T-helper 9 cell (primary cell): Measurements from ENCODE around the gene HSF4.
"Not testable (repeated sequence)": the region's sequence is repeated elsewhere in the genome, so short reads cannot be mapped to it uniquely, and the experiment has no call there.

ENCODE experiments used
- DNase-seq: peaks from one replicate; pipeline ENCODE4 v3.0.0-alpha.2; 2020
- total RNA-seq, 2 donors: gene quantifications; one replicate each; lab custom pipeline; 2026; lab: John Stamatoyannopoulos, UW

HSF4 gene, protein sequence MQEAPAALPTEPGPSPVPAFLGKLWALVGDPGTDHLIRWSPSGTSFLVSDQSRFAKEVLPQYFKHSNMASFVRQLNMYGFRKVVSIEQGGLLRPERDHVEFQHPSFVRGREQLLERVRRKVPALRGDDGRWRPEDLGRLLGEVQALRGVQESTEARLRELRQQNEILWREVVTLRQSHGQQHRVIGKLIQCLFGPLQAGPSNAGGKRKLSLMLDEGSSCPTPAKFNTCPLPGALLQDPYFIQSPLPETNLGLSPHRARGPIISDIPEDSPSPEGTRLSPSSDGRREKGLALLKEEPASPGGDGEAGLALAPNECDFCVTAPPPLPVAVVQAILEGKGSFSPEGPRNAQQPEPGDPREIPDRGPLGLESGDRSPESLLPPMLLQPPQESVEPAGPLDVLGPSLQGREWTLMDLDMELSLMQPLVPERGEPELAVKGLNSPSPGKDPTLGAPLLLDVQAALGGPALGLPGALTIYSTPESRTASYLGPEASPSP
- total RNA-seq: 8.9 to 13.8 reads per million in 2 donors

DNA sequence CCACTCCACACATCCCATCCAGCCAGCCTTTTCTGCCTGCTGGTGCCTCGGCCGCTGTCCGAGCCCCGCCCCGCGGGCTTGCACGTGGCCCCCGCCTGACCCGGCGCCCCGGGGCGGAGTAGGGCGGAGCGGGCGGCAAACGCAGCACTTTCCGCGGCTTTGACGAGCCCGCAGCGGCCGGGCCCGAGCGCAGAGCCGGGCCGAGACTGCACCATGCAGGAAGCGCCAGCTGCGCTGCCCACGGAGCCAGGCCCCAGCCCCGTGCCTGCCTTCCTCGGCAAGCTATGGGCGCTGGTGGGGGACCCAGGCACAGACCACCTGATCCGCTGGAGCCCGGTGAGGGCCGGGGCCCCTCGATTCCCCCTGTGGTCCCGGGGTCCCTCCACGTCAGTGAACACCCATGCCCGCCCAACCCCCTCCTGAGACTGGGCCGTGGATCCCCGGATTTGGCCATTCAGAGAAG, at the start of gene HSF4:
Gene HSF4 (plus strand): TSS at position 147 of the 463 bp plus-strand sequence. CDS start 67 bp downstream, at position 214.
- DNase-seq: no peak

GRCh38 chr16:67114793-67115192, 49.8 kb upstream of the HSF4 start:
- no peak for DNase-seq

GRCh38 chr16:67115639-67116038, 48.9 kb upstream of the HSF4 start:
- DNase-seq: no peak

GRCh38 chr16:67116388-67117311, 47.9 kb upstream of the HSF4 start:
- no peak for DNase-seq

DNA sequence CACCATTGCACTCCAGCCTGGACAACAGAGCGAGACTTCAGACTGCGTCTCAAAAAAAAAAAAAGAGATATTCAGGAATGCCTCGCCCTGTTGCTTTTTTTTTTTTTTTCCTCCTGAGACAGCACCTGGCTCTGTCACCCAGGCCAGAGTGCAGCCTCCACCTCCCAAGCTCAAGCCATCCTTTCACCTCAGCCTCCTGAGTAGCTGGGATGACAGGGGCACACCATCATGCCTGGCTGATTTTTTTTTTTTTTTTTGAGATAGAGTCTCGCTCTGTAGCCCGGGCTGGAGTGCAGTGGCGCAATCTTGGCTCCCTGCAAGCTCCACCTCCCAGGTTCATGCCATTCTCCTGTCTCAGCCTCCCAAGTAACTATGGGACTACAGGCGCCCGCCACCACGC, 46.8 kb upstream of the HSF4 start:
- DNase-seq: no peak

DNA sequence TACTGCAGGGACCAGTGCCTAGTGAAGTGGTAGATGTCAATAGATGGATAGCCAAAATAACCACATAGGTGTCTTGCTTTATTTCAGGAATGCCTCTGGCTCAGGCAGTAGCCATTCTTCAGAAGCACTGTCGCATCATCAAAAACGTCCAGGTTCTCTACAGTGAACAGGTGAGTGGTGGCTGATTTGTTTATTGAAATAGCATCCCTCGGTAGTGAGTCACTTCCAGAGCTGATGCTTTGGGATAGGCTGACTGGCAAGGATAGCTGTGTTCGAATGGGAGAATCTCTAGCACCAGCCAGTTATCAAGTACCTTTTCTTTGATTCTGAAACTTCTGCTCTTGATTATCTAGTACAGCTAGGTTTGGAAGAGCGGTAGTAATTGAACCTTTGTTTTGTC, 44.5 kb upstream of the HSF4 start:
- no peak for DNase-seq

DNA sequence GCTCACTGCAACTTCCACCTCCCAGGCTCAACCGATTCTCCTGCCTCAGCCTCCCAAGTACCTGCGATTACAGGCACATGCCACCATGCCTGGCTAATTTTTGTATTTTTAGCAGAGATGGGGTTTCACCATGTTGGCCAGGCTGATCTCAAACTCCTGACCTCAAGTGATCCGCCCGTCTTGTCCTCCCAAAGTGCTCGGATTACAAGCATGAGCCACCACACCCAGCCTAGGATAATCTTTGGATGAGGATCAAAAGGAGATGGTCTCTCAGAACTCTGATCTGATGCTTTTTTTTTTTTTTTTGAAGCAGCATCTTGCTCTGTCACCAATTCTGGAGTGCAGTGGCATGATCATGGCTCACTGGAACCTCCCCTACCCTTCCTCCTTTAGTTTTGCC, 41.7 kb upstream of the HSF4 start:
- not testable (repeated sequence) for DNase-seq

DNA sequence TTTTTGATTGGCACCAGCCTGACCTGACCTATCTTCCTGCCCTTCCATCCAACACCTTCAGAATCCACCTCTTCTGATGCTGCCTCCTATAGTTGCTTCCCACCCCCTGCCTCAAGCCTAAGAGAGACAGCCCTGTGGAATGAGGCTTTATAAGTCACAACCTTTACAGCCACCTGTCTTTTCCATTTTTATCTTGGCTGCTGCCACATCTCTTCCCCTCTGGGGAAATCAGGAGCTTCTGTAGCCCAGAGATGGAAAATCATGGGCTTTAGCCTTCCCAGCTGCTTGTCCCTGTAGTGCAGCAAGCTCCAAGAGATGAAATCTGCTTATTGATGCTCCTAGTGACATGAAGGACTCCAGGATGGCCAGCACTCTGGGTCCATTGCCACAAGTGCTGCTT, 36.1 kb upstream of the HSF4 start:
- no peak for DNase-seq

DNA sequence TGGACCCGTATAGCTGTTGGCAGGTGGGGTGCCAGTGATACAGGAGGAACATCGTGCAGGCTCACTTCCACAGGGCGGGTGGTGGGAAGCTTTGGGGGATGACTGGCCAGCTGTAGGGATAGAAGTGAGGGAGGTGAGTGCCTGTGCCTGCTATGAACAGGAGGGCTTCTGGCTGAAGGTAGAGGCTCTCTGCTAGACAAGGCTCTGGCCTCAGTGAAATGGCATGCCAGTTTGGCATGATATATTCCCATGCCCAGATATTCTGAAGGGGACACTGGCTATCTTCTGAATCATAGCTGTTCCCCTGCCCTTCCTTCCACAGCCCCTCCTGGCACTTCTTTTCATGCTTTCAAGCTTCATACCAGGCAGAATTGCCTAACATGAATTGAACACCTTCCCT, 35.7 kb upstream of the HSF4 start:
- no peak for DNase-seq

GRCh38 chr16:67129422-67129821, 35.1 kb upstream of the HSF4 start:
- no peak for DNase-seq

GRCh38 chr16:67137605-67138004, 26.9 kb upstream of the HSF4 start:
- no peak for DNase-seq

DNA sequence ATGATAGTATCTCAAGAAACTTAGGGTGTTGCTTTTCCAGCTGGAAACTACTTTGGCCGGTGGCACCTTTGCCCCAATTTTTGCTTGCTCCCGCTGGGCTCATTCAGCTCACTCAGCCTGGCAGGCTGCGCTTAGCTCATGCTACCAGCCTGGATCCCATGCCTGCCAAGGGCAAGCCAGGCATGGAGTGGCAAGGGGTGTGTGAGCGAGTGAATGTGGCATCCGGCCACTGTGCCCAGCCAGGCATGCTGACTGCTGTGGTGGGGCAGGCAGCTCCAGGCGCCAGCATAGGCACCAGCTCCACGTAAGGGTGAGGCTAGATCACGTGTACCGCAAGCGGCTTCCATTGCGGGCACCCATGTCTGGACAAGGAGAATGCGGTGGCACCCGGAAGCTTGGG, 23.2 kb upstream of the HSF4 start:
- DNase-seq: no peak

DNA sequence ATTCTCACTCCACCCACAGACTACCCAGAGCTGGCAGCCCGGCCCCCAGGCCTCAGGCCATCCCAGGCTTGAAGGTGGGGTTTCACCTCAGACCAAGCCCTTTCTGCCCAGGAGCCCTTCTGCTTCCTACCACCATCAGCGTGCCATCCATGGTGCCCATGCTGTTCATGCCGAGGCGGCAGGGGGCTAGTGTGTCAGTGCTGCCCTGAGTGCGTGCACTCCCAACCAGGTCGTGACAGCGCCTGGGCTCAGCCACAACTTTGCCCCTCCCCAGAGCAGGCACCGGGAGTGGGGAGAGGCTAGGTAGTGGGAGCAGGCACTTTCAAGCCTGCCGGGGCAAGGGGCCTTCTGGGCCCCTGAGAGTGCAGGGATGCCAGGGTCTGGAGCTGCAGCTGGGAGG, 22.2 kb upstream of the HSF4 start:
- DNase-seq: no peak

- DNase-seq: no peak
Observed at GRCh38 chr16:67144943-67145342, 19.6 kb upstream of the HSF4 start.

DNA sequence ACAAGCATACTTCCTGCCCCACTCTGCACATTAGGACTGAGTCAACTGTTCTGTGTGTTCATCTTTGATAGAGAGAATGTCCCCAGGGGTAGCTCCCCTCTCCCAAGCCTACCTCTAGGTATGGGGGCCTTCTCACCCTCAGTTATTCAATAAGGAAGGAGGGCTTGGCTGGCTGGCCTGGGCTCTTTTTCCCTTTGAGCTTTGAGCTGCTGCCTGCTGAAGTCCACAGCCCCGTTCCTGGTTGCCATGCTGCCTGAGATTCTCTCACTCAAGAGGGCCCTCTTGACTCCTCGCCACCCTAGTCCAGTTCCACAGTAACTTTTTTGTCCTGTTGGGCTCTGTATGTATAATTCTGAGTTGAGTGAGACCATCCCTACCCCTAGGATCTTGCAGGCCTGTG, 18.8 kb upstream of the HSF4 start:
- DNase-seq: no peak

GRCh38 chr16:67146523-67147357, 17.8 kb upstream of the HSF4 start:
- DNase-seq: no peak

DNA sequence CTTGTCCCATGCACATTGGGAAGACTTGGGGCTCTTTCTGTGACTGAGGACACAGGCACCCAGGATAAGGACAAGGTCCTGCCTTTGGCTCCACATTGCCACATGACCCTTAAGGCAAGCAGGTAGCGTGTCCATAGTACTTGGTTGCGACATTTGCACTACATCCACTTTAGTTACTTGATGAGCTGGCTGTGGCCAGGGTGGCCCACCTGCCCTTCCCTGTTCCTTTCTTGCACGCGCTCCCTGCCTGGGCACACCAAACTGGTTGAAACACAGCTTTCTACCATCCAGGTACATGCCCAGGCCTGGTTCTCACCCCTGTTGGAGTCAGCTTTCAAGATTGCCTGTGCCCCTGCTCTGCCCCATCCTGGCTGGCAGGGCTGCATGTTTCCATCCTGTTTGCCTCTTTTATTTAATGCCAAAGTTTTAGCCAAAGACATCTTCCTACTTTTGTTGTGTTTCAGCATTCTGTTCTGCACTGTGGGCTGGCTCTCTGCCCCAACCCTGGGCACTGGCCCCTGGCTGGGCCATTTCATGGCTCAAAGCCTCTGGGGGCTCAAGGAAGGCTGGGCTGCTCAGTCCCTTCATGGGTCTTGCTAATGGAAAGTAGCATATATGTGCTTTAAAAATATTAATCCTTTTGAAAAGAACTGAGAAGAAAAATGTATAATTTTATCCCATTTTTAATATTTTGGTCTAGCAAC, 17.0 kb upstream of the HSF4 start:
- no peak for DNase-seq

DNA sequence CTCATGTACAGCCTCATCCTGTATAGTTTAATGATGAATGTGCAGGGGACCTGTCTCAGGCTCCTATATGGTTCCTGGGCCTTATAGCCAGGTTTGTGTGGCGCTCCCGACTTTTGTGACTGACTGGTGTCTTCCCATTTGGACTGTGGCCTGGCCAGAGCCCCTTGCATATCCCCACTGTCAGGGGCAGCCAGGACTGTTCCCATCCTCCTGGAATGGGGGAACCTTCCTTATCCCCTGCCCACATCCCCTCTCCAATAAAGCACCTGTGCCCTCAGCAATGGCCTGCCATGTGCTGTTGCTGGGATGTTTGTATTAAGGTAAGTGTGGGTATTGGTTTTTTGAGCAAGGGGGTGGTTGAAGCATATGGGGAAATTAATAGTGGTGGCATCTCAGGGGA, 16.3 kb upstream of the HSF4 start:
- DNase-seq: no peak

DNA sequence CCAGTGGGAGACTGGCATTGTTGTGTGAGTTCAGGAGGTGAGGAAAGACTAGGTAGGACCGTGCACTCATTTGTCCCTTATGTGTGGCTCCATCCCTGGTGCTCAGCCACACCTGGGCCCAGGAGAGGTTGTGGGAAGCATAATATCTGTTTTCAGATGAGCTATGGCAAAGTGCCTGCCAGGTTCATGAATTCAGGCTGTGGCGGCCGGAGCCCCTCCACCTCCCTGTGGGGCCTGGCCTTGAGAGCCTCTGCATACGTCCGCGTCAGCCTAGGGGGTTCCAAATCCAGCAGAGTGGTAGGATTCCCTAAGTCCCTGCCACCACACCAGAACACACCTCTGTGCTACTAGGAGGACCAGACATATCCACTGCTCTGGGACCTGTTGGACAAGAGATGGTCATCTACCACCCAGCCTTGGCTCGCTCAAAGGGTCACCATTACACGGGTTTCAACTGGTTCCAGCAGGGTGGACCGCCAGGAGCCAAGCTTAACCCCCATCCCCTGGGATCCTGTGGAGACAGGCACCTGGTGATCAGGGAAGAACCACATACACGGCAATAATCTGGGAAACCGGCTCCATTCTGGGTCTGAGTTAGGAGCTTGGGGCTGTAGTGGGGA, 15.8 kb upstream of the HSF4 start:
- no peak for DNase-seq

DNA sequence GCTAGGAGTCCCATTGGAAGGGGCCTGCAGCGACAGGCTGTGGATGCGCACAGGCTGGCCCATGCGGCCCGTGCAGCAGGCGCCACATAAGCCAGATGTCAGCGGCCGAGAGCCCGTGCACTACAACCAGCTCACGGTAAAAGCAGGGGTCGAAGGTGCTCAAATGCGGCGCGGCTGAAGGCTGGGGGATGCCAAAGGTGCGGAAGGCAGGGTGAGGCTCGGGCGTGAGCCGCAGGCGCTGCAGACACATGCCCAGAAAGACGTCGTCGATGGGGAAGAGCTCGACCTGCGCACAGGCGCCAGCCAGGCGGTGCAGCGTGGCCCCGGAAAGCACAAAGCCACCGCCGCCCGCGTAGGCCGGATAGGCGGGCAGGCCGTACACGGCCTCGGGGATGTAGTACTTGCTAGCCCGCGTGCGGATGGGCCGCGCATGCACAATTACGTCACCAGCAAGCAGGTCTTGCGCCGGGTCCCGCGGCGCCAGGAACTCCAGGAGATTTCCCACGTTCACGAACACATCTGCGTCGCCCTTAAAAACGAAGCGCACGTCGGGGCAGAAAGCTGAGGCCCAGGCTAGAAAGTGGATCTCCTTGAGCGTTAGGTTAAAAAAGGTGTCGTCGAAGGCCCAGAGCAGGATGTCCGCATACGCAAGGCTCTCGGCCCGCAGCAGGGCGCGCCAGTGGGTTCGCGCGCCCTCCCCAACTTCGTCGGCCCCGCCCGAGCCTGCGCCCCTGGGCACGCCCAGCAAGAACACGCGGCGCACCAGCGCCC, 15.1 kb upstream of the HSF4 start:
- DNase-seq: no peak
